SK-N-SH (cell line): Measurements from ENCODE around the gene PAWR.

Experiments
- ELF1 ChIP-seq: IDR thresholded peaks from 2 replicates; pipeline ENCODE4 v1.4.0; 2012
- EP300 ChIP-seq, 2 experiments: IDR thresholded peaks; 2 replicates each; pipeline versions ENCODE4 v1.4.0 to v1.6.1; 2012; ENCODE audit warnings: borderline replicate concordance in 1 of 2, low read depth in 1 of 2, low read length in 1 of 2
- EZH2phosphoT487 ChIP-seq: fragments of 200-600 bp; sonication (generic); IDR thresholded peaks from 2 replicates; pipeline ENCODE4 v1.6.1; 2017; ENCODE audit warnings: low read depth, mixed run types, mild to moderate bottlenecking, antibody characterized with exemption, moderate library complexity, borderline replicate concordance
- FOXM1 ChIP-seq: IDR thresholded peaks from 2 replicates; pipeline ENCODE4 v1.4.0; 2012; ENCODE audit warnings: low read depth, mild to moderate bottlenecking
- MAX ChIP-seq: IDR thresholded peaks from 2 replicates; pipeline ENCODE4 v1.4.0; 2012; ENCODE audit warnings: low read depth
- POLR2AphosphoS5 ChIP-seq: IDR thresholded peaks from 2 replicates; pipeline ENCODE4 v1.6.1; 2012; ENCODE audit warnings: low read depth, low read length
- RFX5 ChIP-seq: IDR thresholded peaks from 2 replicates; pipeline ENCODE4 v1.6.1; 2012; ENCODE audit warnings: mild to moderate bottlenecking, improper control_type of control experiment, low read length
- SMC3 ChIP-seq: IDR thresholded peaks from 2 replicates; pipeline ENCODE4 v1.6.1; 2012; ENCODE audit warnings: low read depth, low read length, improper control_type of control experiment
- YY1 ChIP-seq: IDR thresholded peaks from 2 replicates; pipeline ENCODE4 v1.4.0; 2012; ENCODE audit warnings: low read depth, mild to moderate bottlenecking
- TF ChIP-seq, protein P1 (sequence below): fragments of 200-600 bp; sonication (generic); IDR thresholded peaks from 2 replicates; pipeline ENCODE4 v1.6.1; 2017; ENCODE audit warnings: antibody characterized with exemption, mild to moderate bottlenecking, moderate library complexity
- TF ChIP-seq, protein P2 (sequence below): IDR thresholded peaks from 2 replicates; pipeline ENCODE4 v1.4.0; 2012; ENCODE audit warnings: low read depth, borderline replicate concordance

- TF ChIP-seq YY1 (no peak), EP300 (IDR thresholded peaks at IDR 0.05; ENCODE audit: borderline replicate concordance in 1 of 2, low read depth in 1 of 2, low read length in 1 of 2) (no peak), RFX5 (no peak), FOXM1 (no peak), MAX (no peak), POLR2AphosphoS5 (no peak), SMC3 (peak; percentile 57), ELF1 (no peak), EZH2phosphoT487 (no peak)
- TF ChIP-seq, protein P1, sequence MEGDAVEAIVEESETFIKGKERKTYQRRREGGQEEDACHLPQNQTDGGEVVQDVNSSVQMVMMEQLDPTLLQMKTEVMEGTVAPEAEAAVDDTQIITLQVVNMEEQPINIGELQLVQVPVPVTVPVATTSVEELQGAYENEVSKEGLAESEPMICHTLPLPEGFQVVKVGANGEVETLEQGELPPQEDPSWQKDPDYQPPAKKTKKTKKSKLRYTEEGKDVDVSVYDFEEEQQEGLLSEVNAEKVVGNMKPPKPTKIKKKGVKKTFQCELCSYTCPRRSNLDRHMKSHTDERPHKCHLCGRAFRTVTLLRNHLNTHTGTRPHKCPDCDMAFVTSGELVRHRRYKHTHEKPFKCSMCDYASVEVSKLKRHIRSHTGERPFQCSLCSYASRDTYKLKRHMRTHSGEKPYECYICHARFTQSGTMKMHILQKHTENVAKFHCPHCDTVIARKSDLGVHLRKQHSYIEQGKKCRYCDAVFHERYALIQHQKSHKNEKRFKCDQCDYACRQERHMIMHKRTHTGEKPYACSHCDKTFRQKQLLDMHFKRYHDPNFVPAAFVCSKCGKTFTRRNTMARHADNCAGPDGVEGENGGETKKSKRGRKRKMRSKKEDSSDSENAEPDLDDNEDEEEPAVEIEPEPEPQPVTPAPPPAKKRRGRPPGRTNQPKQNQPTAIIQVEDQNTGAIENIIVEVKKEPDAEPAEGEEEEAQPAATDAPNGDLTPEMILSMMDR: peak; percentile 88
- TF ChIP-seq, protein P2, sequence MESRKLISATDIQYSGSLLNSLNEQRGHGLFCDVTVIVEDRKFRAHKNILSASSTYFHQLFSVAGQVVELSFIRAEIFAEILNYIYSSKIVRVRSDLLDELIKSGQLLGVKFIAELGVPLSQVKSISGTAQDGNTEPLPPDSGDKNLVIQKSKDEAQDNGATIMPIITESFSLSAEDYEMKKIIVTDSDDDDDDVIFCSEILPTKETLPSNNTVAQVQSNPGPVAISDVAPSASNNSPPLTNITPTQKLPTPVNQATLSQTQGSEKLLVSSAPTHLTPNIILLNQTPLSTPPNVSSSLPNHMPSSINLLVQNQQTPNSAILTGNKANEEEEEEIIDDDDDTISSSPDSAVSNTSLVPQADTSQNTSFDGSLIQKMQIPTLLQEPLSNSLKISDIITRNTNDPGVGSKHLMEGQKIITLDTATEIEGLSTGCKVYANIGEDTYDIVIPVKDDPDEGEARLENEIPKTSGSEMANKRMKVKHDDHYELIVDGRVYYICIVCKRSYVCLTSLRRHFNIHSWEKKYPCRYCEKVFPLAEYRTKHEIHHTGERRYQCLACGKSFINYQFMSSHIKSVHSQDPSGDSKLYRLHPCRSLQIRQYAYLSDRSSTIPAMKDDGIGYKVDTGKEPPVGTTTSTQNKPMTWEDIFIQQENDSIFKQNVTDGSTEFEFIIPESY: no peak
Measured at GRCh38 chr12:79547735-79548609, 142.8 kb downstream of the PAWR start.
